Thyroid gland (tissue), 4 donors: Measurements from ENCODE around the gene UNC5C. TPM values are rescaled to one million over a fixed set of nuclear protein-coding genes. Genes with fewer than 3 reads are reported as not detected.
A peak's percentile ranks its signal among the peaks of the same experiment; 100 is the strongest.

Experiments
- DNase-seq, 2 donors: peaks; one replicate each; pipeline ENCODE4 v3.0.0-alpha.2; 2019
- H3K27ac ChIP-seq, 3 donors: fragments of 200-600 bp; sonication (generic); 1 replicate in 2 of 3; 2 replicates in 1 of 3; pipeline ENCODE4 v1.5.1; 2016 to 2019; ENCODE audit warnings: mild to moderate bottlenecking in 1 of 3, moderate library complexity in 1 of 3
- H3K27me3 ChIP-seq: fragments of 200-600 bp; sonication (generic); one replicate; pipeline ENCODE4 v1.5.1; 2019
- H3K36me3 ChIP-seq, 2 donors: fragments of 200-600 bp; sonication (generic); one replicate each; pipeline ENCODE4 v1.5.1; 2016 to 2019
- H3K4me1 ChIP-seq, 2 donors: fragments of 200-600 bp; sonication (generic); one replicate each; pipeline ENCODE4 v1.5.1; 2017 to 2019
- H3K4me3 ChIP-seq, 3 donors: fragments of 200-600 bp; sonication (generic); replicated peaks in 1 of 3; 1 replicate in 2 of 3; 2 replicates in 1 of 3; pipeline ENCODE4 v1.5.1; 2016; ENCODE audit warnings: mild to moderate bottlenecking in 1 of 3
- H3K9me3 ChIP-seq: fragments of 200-600 bp; sonication (generic); one replicate; pipeline ENCODE4 v1.5.1; 2017
- POLR2A ChIP-seq, 2 donors: fragments of 450-650 bp; IDR thresholded peaks; one replicate each; pipeline ENCODE4 v1.6.1; 2017; ENCODE audit warnings: antibody characterized with exemption in 2 of 2, mild to moderate bottlenecking in 2 of 2, moderate library complexity in 1 of 2
- WGBS, 2 donors: methylation state at CpG; one replicate each; pipeline ENCODE4 v1.1.5; 2017; 5-methylcytosine and 5-hydroxymethylcytosine counted together
- intact Hi-C: fragments of 100-400 bp; cut with DNase I; formaldehyde crosslinking; loops from one replicate; pipeline ENCODE4 v1.15.1; 2023
- total RNA-seq, 4 donors: library from RNA; depleted of rRNA; stranded (reverse); fragments of >200 nt; gene quantifications; one replicate each; pipeline ENCODE4 v1.2.3, GENCODE V29; 2016
- TF ChIP-seq, protein P1 (sequence below), 6 experiments: fragments of 200-600 bp in 3 of 6; fragments of 450-650 bp in 3 of 6; sonication (generic) in 3 of 6; IDR thresholded peaks; one replicate each; pipeline ENCODE4 v1.5.1; 2016 to 2019; ENCODE audit warnings: antibody characterized with exemption in 6 of 6, mild to moderate bottlenecking in 2 of 6, inconsistent platforms in 1 of 6, moderate library complexity in 1 of 6

Gene UNC5C
- total RNA-seq, 4 donors from 2014 or later: 27.1 to 72.0 (median 59.0) TPM

- Histone ChIP-seq H3K4me1 (peaks cover 20 to 21% of the 10 kb centered on the region in 2 donors), H3K27me3 (no peaks in the 10 kb centered on the region), H3K9me3 (no peaks in the 10 kb centered on the region), H3K4me3 (no peak overlapping the region), H3K36me3 (no peaks in the 10 kb centered on the region), H3K27ac (no peak overlapping the region)
- no peak for DNase-seq
- WGBS, 2 donors: 58 to 60% methylated on average over 1 of the region's 1 CpG
- TF ChIP-seq, protein P1, sequence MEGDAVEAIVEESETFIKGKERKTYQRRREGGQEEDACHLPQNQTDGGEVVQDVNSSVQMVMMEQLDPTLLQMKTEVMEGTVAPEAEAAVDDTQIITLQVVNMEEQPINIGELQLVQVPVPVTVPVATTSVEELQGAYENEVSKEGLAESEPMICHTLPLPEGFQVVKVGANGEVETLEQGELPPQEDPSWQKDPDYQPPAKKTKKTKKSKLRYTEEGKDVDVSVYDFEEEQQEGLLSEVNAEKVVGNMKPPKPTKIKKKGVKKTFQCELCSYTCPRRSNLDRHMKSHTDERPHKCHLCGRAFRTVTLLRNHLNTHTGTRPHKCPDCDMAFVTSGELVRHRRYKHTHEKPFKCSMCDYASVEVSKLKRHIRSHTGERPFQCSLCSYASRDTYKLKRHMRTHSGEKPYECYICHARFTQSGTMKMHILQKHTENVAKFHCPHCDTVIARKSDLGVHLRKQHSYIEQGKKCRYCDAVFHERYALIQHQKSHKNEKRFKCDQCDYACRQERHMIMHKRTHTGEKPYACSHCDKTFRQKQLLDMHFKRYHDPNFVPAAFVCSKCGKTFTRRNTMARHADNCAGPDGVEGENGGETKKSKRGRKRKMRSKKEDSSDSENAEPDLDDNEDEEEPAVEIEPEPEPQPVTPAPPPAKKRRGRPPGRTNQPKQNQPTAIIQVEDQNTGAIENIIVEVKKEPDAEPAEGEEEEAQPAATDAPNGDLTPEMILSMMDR (IDR thresholded peaks at IDR 0.05): no peak
- TF ChIP-seq POLR2A (IDR thresholded peaks at IDR 0.05): no peak
- intact Hi-C loops: no loop called here
Observed at GRCh38 chr4:95432466-95432865, 116.3 kb downstream of the UNC5C start.

GRCh38 chr4:95431678-95432077 is 117.1 kb downstream of the UNC5C start:
- 86 to 93% methylated on average over 2 of the region's 2 CpGs for WGBS, 2 donors
- intact Hi-C loops: no loop called here
- H3K27me3 ChIP-seq: no peaks in the 10 kb centered on the region

DNA sequence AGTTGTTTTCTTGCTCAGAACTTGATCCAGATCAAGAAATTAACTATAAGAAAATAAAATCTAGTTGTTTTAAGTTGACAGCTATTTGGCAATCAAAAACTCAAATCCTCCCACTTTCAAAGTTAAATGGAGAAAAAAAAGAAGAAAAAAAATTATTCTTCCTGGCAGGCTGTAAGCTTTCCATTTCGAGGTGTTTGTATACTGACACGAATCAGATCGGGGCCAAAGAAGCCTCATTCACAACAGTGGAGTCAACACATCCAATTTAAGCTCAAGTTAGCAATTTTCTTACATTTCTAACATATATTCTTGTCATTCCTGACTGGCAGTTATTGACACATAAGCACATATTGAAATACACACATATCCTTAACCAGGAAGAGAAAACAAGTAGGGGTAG is 119.4 kb downstream of the UNC5C start:
- no peak for TF ChIP-seq POLR2A (IDR thresholded peaks at IDR 0.05)
- TF ChIP-seq, protein P1 (IDR thresholded peaks at IDR 0.05): no peak
- Histone ChIP-seq H3K4me3 (no peak overlapping the region), H3K27ac (peak overlapping the region in 1 of 3 donors; percentile 11), H3K4me1 (peaks cover 29 to 34% of the 10 kb centered on the region in 2 donors), H3K27me3 (no peaks in the 10 kb centered on the region), H3K9me3 (no peaks in the 10 kb centered on the region), H3K36me3 (no peaks in the 10 kb centered on the region)
- 58 to 77% methylated on average over 3 of the region's 3 CpGs for WGBS, 2 donors
- intact Hi-C loops: no loop called here
- DNase-seq: no peak

More at GRCh38 chr4:95431678-95432077, 117.1 kb downstream of the UNC5C start:
- Histone ChIP-seq H3K4me1 (peaks cover 22 to 27% of the 10 kb centered on the region in 2 donors), H3K27ac (no peak overlapping the region), H3K4me3 (no peak overlapping the region), H3K36me3 (no peaks in the 10 kb centered on the region), H3K9me3 (no peaks in the 10 kb centered on the region)
- DNase-seq: no peak
- TF ChIP-seq POLR2A (IDR thresholded peaks at IDR 0.05): no peak
- TF ChIP-seq, protein P1 (IDR thresholded peaks at IDR 0.05): no peak

GRCh38 chr4:95428291-95429070 is 120.3 kb downstream of the UNC5C start:
- intact Hi-C loops: no loop called here
- TF ChIP-seq, protein P1 (IDR thresholded peaks at IDR 0.05): no peak
- TF ChIP-seq POLR2A (IDR thresholded peaks at IDR 0.05): no peak
- WGBS, 2 donors: 68 to 75% methylated on average over 2 of the region's 2 CpGs

GRCh38 chr4:95426455-95426854 is 122.3 kb downstream of the UNC5C start:
- no peak for DNase-seq
- H3K27me3 ChIP-seq: no peaks in the 10 kb centered on the region
- WGBS, 2 donors: 43 to 46% methylated on average over 4 of the region's 4 CpGs
- no peaks in the 10 kb centered on the region for H3K9me3 ChIP-seq
- intact Hi-C loops: no loop called here
- no peak overlapping the region for H3K4me3 ChIP-seq
- peaks cover 29 to 34% of the 10 kb centered on the region in 2 donors for H3K4me1 ChIP-seq
- no peak for TF ChIP-seq POLR2A (IDR thresholded peaks at IDR 0.05)
- TF ChIP-seq, protein P1 (IDR thresholded peaks at IDR 0.05): no peak
- peak overlapping the region in 1 of 3 donors; percentile 18 for H3K27ac ChIP-seq
- H3K36me3 ChIP-seq: no peaks in the 10 kb centered on the region

More at GRCh38 chr4:95428291-95429070, 120.3 kb downstream of the UNC5C start:
- H3K9me3 ChIP-seq: no peaks in the 10 kb centered on the region
- no peaks in the 10 kb centered on the region for H3K27me3 ChIP-seq
- H3K4me3 ChIP-seq: no peak overlapping the region
- H3K4me1 ChIP-seq: peaks cover 29 to 34% of the 10 kb centered on the region in 2 donors
- no peaks in the 10 kb centered on the region for H3K36me3 ChIP-seq
- H3K27ac ChIP-seq: peak overlapping the region in 1 of 3 donors; percentile 17
- no peak for DNase-seq
